Activated CD8-positive, alpha-beta memory T cell treated with anti-CD3 and anti-CD28 coated beads, Interleukin-2, amount 10 ng/mL, durations not matched to agents 7 days and 5 days (primary cell): Measurements from ENCODE around the gene DRAM1. TPM values are rescaled to one million over a fixed set of nuclear protein-coding genes. Genes with fewer than 3 reads are reported as not detected.

Experiments
- ATAC-seq: fragments of 150-1000 bp; cut with Tn5 transposase; one replicate; pipeline ENCODE4 v1.10.0; 2021; ENCODE audit warnings: moderate library complexity
- CTCF ChIA-PET: fragments of 350-600 bp; sonication (Branson Sonifier 250); formaldehyde crosslinking; loops from one replicate; lab custom pipeline; 2021; ENCODE audit warnings: antibody characterized with exemption; lab: Charles Lee
- DNase-seq: peaks from one replicate; pipeline ENCODE4 v3.0.0-alpha.2; 2020
- H3K27ac Mint-ChIP-seq: one replicate; pipeline ENCODE4 v1.8.0; 2021; ENCODE audit warnings: mild to moderate bottlenecking, mixed read lengths
- H3K27me3 Mint-ChIP-seq: one replicate; pipeline ENCODE4 v1.8.0; 2021; ENCODE audit warnings: mixed read lengths
- H3K36me3 Mint-ChIP-seq: one replicate; pipeline ENCODE4 v1.8.0; 2021; ENCODE audit warnings: mild to moderate bottlenecking, mixed read lengths
- H3K4me1 Mint-ChIP-seq: one replicate; pipeline ENCODE4 v1.8.0; 2021; ENCODE audit warnings: mixed read lengths
- H3K4me3 Mint-ChIP-seq: one replicate; pipeline ENCODE4 v1.8.0; 2021; ENCODE audit warnings: mild to moderate bottlenecking, moderate library complexity, mixed read lengths
- H3K9me3 Mint-ChIP-seq: one replicate; pipeline ENCODE4 v1.8.0; 2022; ENCODE audit warnings: low read depth, mixed read lengths
- total RNA-seq, 2 experiments: library from RNA; stranded (reverse); gene quantifications; one replicate each; pipeline ENCODE4 v1.2.3, GENCODE V29; 2021

The DRAM1 gene
- total RNA-seq, 2 experiments from 2014 or later: 5.4 to 7.3 TPM

GRCh38 chr12:101963697-101964096 lies 86.3 kb downstream of the DRAM1 start:
- CTCF ChIA-PET: no interaction called here

DNA sequence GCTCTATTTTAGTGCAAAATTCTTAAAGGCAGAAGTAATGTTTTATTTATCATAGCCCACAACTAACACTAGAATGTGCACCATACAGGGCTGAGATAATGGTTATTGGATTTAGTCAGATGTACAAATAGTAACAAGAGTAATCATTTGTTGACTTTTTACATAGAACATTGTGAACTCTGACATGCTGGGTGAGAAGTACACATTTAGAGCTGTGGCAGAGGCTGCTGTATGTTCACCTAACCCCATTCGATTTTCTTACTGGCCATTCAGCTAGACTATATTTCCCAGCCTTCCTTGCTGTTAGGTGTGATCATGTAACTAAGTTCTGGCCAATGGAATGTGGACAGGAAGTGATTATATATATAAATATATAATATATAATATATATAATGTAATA lies 89.1 kb downstream of the DRAM1 start:
- no peak for ATAC-seq
- H3K9me3 Mint-ChIP-seq: no peaks in the 10 kb centered on the region
- no peak overlapping the region for H3K4me3 Mint-ChIP-seq
- CTCF ChIA-PET: no interaction called here
- peaks cover under 1% of the 10 kb centered on the region for H3K27me3 Mint-ChIP-seq
- H3K36me3 Mint-ChIP-seq: no peaks in the 10 kb centered on the region
- no peak for DNase-seq
- H3K4me1 Mint-ChIP-seq: peaks cover 9% of the 10 kb centered on the region
- no peak overlapping the region for H3K27ac Mint-ChIP-seq

More at GRCh38 chr12:101963697-101964096, 86.3 kb downstream of the DRAM1 start:
- no peak overlapping the region for H3K27ac Mint-ChIP-seq
- no peak overlapping the region for H3K4me3 Mint-ChIP-seq
- peaks cover 9% of the 10 kb centered on the region for H3K4me1 Mint-ChIP-seq
- peaks cover 2% of the 10 kb centered on the region for H3K9me3 Mint-ChIP-seq
- ATAC-seq (no peak), DNase-seq (no peak)
- H3K27me3 Mint-ChIP-seq: no peaks in the 10 kb centered on the region
- H3K36me3 Mint-ChIP-seq: peaks cover 4% of the 10 kb centered on the region

GRCh38 chr12:101967506-101967905 lies 90.1 kb downstream of the DRAM1 start:
- ATAC-seq: peak; percentile 23
- CTCF ChIA-PET: no interaction called here
- no peak overlapping the region for H3K27ac Mint-ChIP-seq
- H3K9me3 Mint-ChIP-seq: no peaks in the 10 kb centered on the region
- H3K4me1 Mint-ChIP-seq: peaks cover 9% of the 10 kb centered on the region
- DNase-seq: no peak
- H3K4me3 Mint-ChIP-seq: no peak overlapping the region
- H3K36me3 Mint-ChIP-seq: no peaks in the 10 kb centered on the region
- H3K27me3 Mint-ChIP-seq: peaks cover 3% of the 10 kb centered on the region

- no peaks in the 10 kb centered on the region for H3K9me3 Mint-ChIP-seq
- DNase-seq (no peak), ATAC-seq (no peak)
- peaks cover 3% of the 10 kb centered on the region for H3K27me3 Mint-ChIP-seq
- CTCF ChIA-PET: no interaction called here
- H3K27ac Mint-ChIP-seq: no peak overlapping the region
- no peaks in the 10 kb centered on the region for H3K36me3 Mint-ChIP-seq
- H3K4me1 Mint-ChIP-seq: peaks cover 9% of the 10 kb centered on the region
- H3K4me3 Mint-ChIP-seq: no peak overlapping the region
These were observed 91.4 kb downstream of the DRAM1 start for GRCh38 chr12:101968770-101969169.

Other genes starting within 250 kb of the DRAM1 start
- 10 to 100 TPM; 14.3 to 20.8 TPM for gene CHPT1, start 179.9 kb upstream of the DRAM1 start, total RNA-seq
- 1 to 10 TPM in 1 of 2 experiments, under 1 TPM in 1; 0.93 to 2.0 TPM for gene SYCP3, start 138.1 kb upstream of the DRAM1 start, total RNA-seq
- 100 to 1,000 TPM; 111 to 156 TPM for gene GNPTAB, start 46.6 kb upstream of the DRAM1 start, total RNA-seq
- 10 to 100 TPM; 32.4 to 36.8 TPM for gene WASHC3, start 184.4 kb downstream of the DRAM1 start, total RNA-seq
- 10 to 100 TPM; 56.7 to 74.1 TPM for gene NUP37, start 242.5 kb downstream of the DRAM1 start, total RNA-seq
- gene PARPBP, start 242.6 kb downstream of the DRAM1 start, total RNA-seq: 10 to 100 TPM; 27.2 to 33.5 TPM